Measurements from ENCODE around the gene RASGEF1C. TPM values are rescaled to one million over a fixed set of nuclear protein-coding genes. Genes with fewer than 3 reads are reported as not detected.

RASGEF1C gene
- total and polyA plus RNA-seq, 10 of the 15 experiments (the other 5 are each of a cell fraction or from before 2014, with no cell fraction given): not detected

DNA sequence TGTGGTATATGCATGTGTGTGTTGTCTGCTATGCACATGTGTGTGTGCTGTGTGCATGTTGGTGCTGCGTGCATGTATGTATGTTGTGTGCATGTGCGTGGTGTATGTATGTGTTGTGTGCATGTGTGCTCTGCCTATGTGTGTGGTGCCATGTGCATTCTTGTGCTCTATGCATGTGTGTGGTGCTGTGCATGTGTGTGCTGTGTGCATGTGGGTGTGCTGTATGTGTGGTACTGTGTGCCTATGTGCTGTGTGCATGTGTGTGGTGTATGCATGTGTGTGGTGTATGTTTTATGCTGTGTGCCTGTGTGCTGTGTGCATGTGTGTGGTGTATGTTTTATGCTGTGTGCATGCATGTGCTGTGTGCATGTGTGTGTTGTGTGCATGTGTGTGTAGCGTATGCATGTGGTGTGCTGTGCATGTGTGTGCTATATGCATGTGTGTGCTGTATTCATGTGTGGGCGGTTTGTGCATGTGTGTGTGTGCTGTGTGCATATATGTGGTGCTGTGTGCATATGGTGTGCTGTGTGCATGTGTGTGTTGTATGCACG lies 4.7 kb upstream of the RASGEF1C start:
- no peak overlapping the region for H3K4me3 ChIP-seq
- ATAC-seq: no peak
- H2AFZ ChIP-seq (ENCODE audit: control insufficient read depth, low read depth, low read length): no peak overlapping the region
- no peak for FAIRE-seq
- SMC1A ChIA-PET (ENCODE audit: uncharacterized antibody, unreplicated experiment): no interaction called here
- CTCF ChIA-PET: no interaction called here
- POLR2A ChIA-PET: no interaction called here
- no peak overlapping the region for H3K9ac ChIP-seq (ENCODE audit: control insufficient read depth, insufficient read depth, low read length)
- no peaks in the 10 kb centered on the region for H4K20me1 ChIP-seq (ENCODE audit: control insufficient read depth, insufficient read depth)
- no TSS peak for BruUV-seq (replicated peaks)
- DNase-seq (ENCODE audit: low read depth, low spot score): no peak
- no peaks in the 10 kb centered on the region; the same call in 2 of the 3 replicates for H3K9me3 ChIP-seq (replicated peaks; ENCODE audit: control insufficient read depth, insufficient read depth, low read length)
- no peaks in the 10 kb centered on the region for H3K4me1 ChIP-seq (ENCODE audit: control insufficient read depth, insufficient read depth, low read length)
- no peak overlapping the region for H3K27ac ChIP-seq (ENCODE audit: control insufficient read depth, insufficient read depth)
- 67% methylated on average over 5 of the region's 5 CpGs for WGBS (ENCODE audit: insufficient coverage, insufficient replicate concordance, low lambda C conversion rate, missing lambda C conversion rate)
- intact Hi-C loops (cut with micrococcal nuclease; ENCODE audit: unreplicated experiment): no loop called here
- TF ChIP-seq, protein P1, sequence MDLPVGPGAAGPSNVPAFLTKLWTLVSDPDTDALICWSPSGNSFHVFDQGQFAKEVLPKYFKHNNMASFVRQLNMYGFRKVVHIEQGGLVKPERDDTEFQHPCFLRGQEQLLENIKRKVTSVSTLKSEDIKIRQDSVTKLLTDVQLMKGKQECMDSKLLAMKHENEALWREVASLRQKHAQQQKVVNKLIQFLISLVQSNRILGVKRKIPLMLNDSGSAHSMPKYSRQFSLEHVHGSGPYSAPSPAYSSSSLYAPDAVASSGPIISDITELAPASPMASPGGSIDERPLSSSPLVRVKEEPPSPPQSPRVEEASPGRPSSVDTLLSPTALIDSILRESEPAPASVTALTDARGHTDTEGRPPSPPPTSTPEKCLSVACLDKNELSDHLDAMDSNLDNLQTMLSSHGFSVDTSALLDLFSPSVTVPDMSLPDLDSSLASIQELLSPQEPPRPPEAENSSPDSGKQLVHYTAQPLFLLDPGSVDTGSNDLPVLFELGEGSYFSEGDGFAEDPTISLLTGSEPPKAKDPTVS (IDR thresholded peaks at IDR 0.05; ENCODE audit: low read depth, low read length): no peak
- TF ChIP-seq EP300 (IDR thresholded peaks at IDR 0.05; ENCODE audit: borderline replicate concordance in 1 of 2, control insufficient read depth in 1 of 2, low read depth in 2 of 2, low read length in 2 of 2) (no peak), SMC3 (IDR thresholded peaks at IDR 0.05; ENCODE audit: borderline replicate concordance, low read length) (no peak), PAX5 (IDR thresholded peaks at IDR 0.05; ENCODE audit: borderline replicate concordance, low read depth, low read length) (no peak), STAT1 (conservative IDR thresholded peaks at IDR 0.05) (no peak), WRNIP1 (IDR thresholded peaks at IDR 0.05; ENCODE audit: borderline replicate concordance, low read depth, low read length) (no peak)
- H3K27me3 ChIP-seq (replicated peaks in 1 of 2; ENCODE audit: control insufficient read depth in 2 of 2, insufficient read depth in 2 of 2, low read length in 1 of 2): no peaks in the 10 kb centered on the region
- in situ Hi-C loops (cut with MboI): no loop called here
- RAD21 ChIA-PET (ENCODE audit: unreplicated experiment): no interaction called here
- H3K4me2 ChIP-seq (ENCODE audit: control insufficient read depth, insufficient read depth): no peak overlapping the region
- H3K36me3 ChIP-seq (ENCODE audit: control insufficient read depth in 2 of 2, insufficient read depth in 2 of 2, low read length in 1 of 2): no peaks in the 10 kb centered on the region
- H3K79me2 ChIP-seq (ENCODE audit: control insufficient read depth, insufficient read depth, low read length): no peaks in the 10 kb centered on the region

DNA sequence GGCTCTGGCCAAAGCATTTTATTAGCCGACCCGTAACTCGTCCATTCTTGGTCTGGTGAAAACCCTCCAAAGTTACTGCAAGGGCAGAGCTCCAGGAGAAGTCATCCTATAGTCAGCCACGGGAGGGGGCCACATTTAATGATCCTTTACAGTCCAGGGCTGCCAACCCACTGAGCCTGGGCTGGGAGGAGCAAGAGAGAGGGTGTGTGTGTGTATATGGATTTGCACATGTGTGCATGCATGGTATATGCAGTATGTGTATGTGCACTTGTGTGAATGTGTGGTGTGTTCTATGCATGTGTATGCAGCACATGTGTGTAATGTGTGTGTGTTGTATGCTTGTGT lies 4.2 kb upstream of the RASGEF1C start:
- H2AFZ ChIP-seq (ENCODE audit: control insufficient read depth, low read depth, low read length): no peak overlapping the region

More for the DNA sequence above, 4.2 kb upstream of the RASGEF1C start:
- no peak overlapping the region for H3K4me2 ChIP-seq (ENCODE audit: control insufficient read depth, insufficient read depth)
- H3K4me3 ChIP-seq: no peak overlapping the region
- TF ChIP-seq CTCF (IDR thresholded peaks at IDR 0.05 in 2 of 3, conservative IDR thresholded peaks at IDR 0.05 in 1 of 3; ENCODE audit: control insufficient read depth in 2 of 3, extremely low read depth in 1 of 3, insufficient read depth in 1 of 3, low read depth in 3 of 3, low read length in 3 of 3) (no peak), NR2C2 (IDR thresholded peaks at IDR 0.05; ENCODE audit: borderline replicate concordance, control insufficient read depth, insufficient read length, low read depth) (peak; percentile 26), MXI1 (IDR thresholded peaks at IDR 0.05; ENCODE audit: low read depth, low read length) (no peak), RBBP5 (conservative IDR thresholded peaks at IDR 0.05) (no peak), JUNB (IDR thresholded peaks at IDR 0.05) (no peak)
- TF ChIP-seq, protein P2, sequence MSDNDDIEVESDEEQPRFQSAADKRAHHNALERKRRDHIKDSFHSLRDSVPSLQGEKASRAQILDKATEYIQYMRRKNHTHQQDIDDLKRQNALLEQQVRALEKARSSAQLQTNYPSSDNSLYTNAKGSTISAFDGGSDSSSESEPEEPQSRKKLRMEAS (IDR thresholded peaks at IDR 0.05; ENCODE audit: low read depth, low read length): no peak
- H3K9ac ChIP-seq (ENCODE audit: control insufficient read depth, insufficient read depth, low read length): no peak overlapping the region
- ChIA-PET POLR2A (no interaction called here), SMC1A (ENCODE audit: uncharacterized antibody, unreplicated experiment) (no interaction called here), RAD21 (ENCODE audit: unreplicated experiment) (no interaction called here), CTCF (no interaction called here)
- no peak overlapping the region for H3K27ac ChIP-seq (ENCODE audit: control insufficient read depth, insufficient read depth)
- H4K20me1 ChIP-seq (ENCODE audit: control insufficient read depth, insufficient read depth): no peaks in the 10 kb centered on the region
- no peak for FAIRE-seq
- peaks cover 0 to 3% of the 10 kb centered on the region in 2 experiments; a peak in 1 of 4 replicates for H3K27me3 ChIP-seq (replicated peaks in 1 of 2; ENCODE audit: control insufficient read depth in 2 of 2, insufficient read depth in 2 of 2, low read length in 1 of 2)
- no peaks in the 10 kb centered on the region for H3K79me2 ChIP-seq (ENCODE audit: control insufficient read depth, insufficient read depth, low read length)
- no peak for DNase-seq (ENCODE audit: low read depth, low spot score)
- ATAC-seq: no peak
- 51% methylated on average over 4 of the region's 4 CpGs for WGBS (ENCODE audit: insufficient coverage, insufficient replicate concordance, low lambda C conversion rate, missing lambda C conversion rate)
- BruUV-seq (replicated peaks): no TSS peak
- no peaks in the 10 kb centered on the region for H3K4me1 ChIP-seq (ENCODE audit: control insufficient read depth, insufficient read depth, low read length)
- intact Hi-C loops (cut with micrococcal nuclease; ENCODE audit: unreplicated experiment): no loop called here
- in situ Hi-C loops (cut with MboI): no loop called here
- H3K36me3 ChIP-seq (ENCODE audit: control insufficient read depth in 2 of 2, insufficient read depth in 2 of 2, low read length in 1 of 2): no peaks in the 10 kb centered on the region
- H3K9me3 ChIP-seq (replicated peaks; ENCODE audit: control insufficient read depth, insufficient read depth, low read length): no peaks in the 10 kb centered on the region; the same call in 2 of the 3 replicates

Measured in GM12878 (cell line).